Motor neuron (in vitro differentiated cells): ENCODE data around the gene CTRB1. TPM values are rescaled to one million over a fixed set of nuclear protein-coding genes. Genes with fewer than 3 reads are reported as not detected.
A peak's percentile ranks its signal among the peaks of the same experiment; 100 is the strongest.
"Not testable (repeated sequence)": the region's sequence is repeated elsewhere in the genome, so short reads cannot be mapped to it uniquely, and the experiment has no call there.

Source experiments
- ATAC-seq, 8 experiments: fragments of 200-7000 bp; cut with Tn5 transposase; replicated peaks in 6 of 8; 2 replicates each; pipeline ENCODE4 v1.8.0; 2021; ENCODE audit warnings: mild to moderate bottlenecking in 8 of 8, moderate library complexity in 8 of 8
- H3K27ac ChIP-seq, 2 donors: fragments of 250-450 bp; sonication (Bioruptor Pico); 2 replicates each; pipeline ENCODE4 v1.9.0; 2021; ENCODE audit warnings: antibody characterized with exemption in 2 of 2, mild to moderate bottlenecking in 2 of 2, moderate library complexity in 1 of 2
- H3K4me1 ChIP-seq, 2 donors: fragments of 250-450 bp; sonication (Bioruptor Pico); replicated peaks in 1 of 2; 2 replicates each; pipeline ENCODE4 v1.6.1; 2021; ENCODE audit warnings: antibody characterized with exemption in 2 of 2, mild to moderate bottlenecking in 2 of 2, moderate library complexity in 1 of 2
- H3K4me3 ChIP-seq, 5 donors: fragments of 250-450 bp; sonication (Bioruptor Pico); 2 replicates each; pipeline ENCODE4 v1.9.0; 2021; ENCODE audit warnings: antibody characterized with exemption in 5 of 5, mild to moderate bottlenecking in 5 of 5, moderate library complexity in 4 of 5
- WGBS, 10 experiments: fragments of 450-650 bp; shearing (Covaris generic); methylation state at CpG; one replicate each; pipeline ENCODE4 v1.0.0; 2022; 5-methylcytosine and 5-hydroxymethylcytosine counted together
- in situ Hi-C, 9 experiments: fragments of 400-800 bp; cut with MboI; loops; one replicate each; pipeline ENCODE4 v1.15.0; 2021; ENCODE audit warnings: low sequenced_read_pairs in 9 of 9, low pct_unique_long_range_greater_than_20kb in 2 of 9; ENCODE audit not compliant: unreplicated experiment in 9 of 9
- total RNA-seq, 8 experiments: library from RNA; unstranded; fragments of 300-600 nt; gene quantifications; 2 replicates each; pipeline versions ENCODE4 v1.2.3 to v1.2.4, GENCODE V29; 2022

CTRB1 gene
- total RNA-seq, 8 experiments from 2014 or later = 0.11 to 1.5 (median 0.41) TPM

- ATAC-seq = no peak
- Histone ChIP-seq H3K4me1 (no peaks in the 10 kb centered on the region), H3K4me3 (no peak overlapping the region), H3K27ac (no peak overlapping the region)
- WGBS, 10 experiments = 0 to 92% (median 64%) methylated on average over 1 to 9 of the region's 10 CpGs; no CpG with 5 or more reads in 2 of the 10 experiments
- in situ Hi-C loops = loop anchor here in 1 of 9 experiments (25.0 kb wide), 1 partner anchor 1968 kb away; no protein-coding TSS in a partner anchor
Measured at GRCh38 chr16:75193730-75194444, 24.9 kb upstream of the CTRB1 start.

GRCh38 chr16:75195811-75196790 lies 22.7 kb upstream of the CTRB1 start:
- no peak for ATAC-seq
- WGBS, 10 experiments = 53 to 95% (median 81%) methylated on average over 4 to 13 of the region's 24 CpGs; no CpG with 5 or more reads in 1 of the 10 experiments
- in situ Hi-C loops = loop anchor here in 1 of 9 experiments (25.0 kb wide), 1 partner anchor 1966 kb away; no protein-coding TSS in a partner anchor

GRCh38 chr16:75196836-75197235 lies 22.0 kb upstream of the CTRB1 start:
- 63 to 100% (median 93%) methylated on average over 1 to 6 of the region's 9 CpGs; no CpG with 5 or more reads in 5 of the 10 experiments for WGBS, 10 experiments
- no peaks in the 10 kb centered on the region for H3K4me1 ChIP-seq
- in situ Hi-C loops = loop anchor here in 1 of 9 experiments (25.0 kb wide), 1 partner anchor 1965 kb away; no protein-coding TSS in a partner anchor
- no peak for ATAC-seq
- no peak overlapping the region for H3K4me3 ChIP-seq
- H3K27ac ChIP-seq = no peak overlapping the region

More at GRCh38 chr16:75195811-75196790, 22.7 kb upstream of the CTRB1 start:
- no peak overlapping the region for H3K4me3 ChIP-seq
- no peak overlapping the region for H3K27ac ChIP-seq
- no peaks in the 10 kb centered on the region for H3K4me1 ChIP-seq

- WGBS, 10 experiments = 10 to 94% (median 80%) methylated on average over 1 to 9 of the region's 14 CpGs
- no peak overlapping the region for H3K27ac ChIP-seq
- no peak overlapping the region for H3K4me3 ChIP-seq
- H3K4me1 ChIP-seq = no peaks in the 10 kb centered on the region
- peak in 1 of 8 experiments; percentile 40 for ATAC-seq
- in situ Hi-C loops = loop anchor here in 1 of 9 experiments (25.0 kb wide), 1 partner anchor 1965 kb away; no protein-coding TSS in a partner anchor
Measured at GRCh38 chr16:75197522-75198134, 21.2 kb upstream of the CTRB1 start.

- no peaks in the 10 kb centered on the region for H3K4me1 ChIP-seq
- in situ Hi-C loops = loop anchor here in 1 of 9 experiments (25.0 kb wide), 1 partner anchor 1964 kb away; no protein-coding TSS in a partner anchor
- WGBS, 10 experiments = 0 to 100% (median 55%) methylated on average over 1 to 12 of the region's 18 CpGs; no CpG with 5 or more reads in 2 of the 10 experiments
- no peak overlapping the region for H3K4me3 ChIP-seq
- peak in 3 of 8 experiments; percentile 46 to 73 (median 54) for ATAC-seq
- no peak overlapping the region for H3K27ac ChIP-seq
Measured at GRCh38 chr16:75198135-75198600, 20.6 kb upstream of the CTRB1 start.

GRCh38 chr16:75202069-75202590 lies 16.7 kb upstream of the CTRB1 start:
- peak in 3 of 8 experiments; percentile 14 to 34 (median 28) for ATAC-seq
- in situ Hi-C loops = loop anchor here in 6 of 9 experiments (25.0 kb wide), 3 partner anchors 185 to 1960 kb away; no protein-coding TSS in a partner anchor
- Histone ChIP-seq H3K27ac (no peak overlapping the region), H3K4me3 (no peak overlapping the region), H3K4me1 (peaks cover 0 to 7% of the 10 kb centered on the region in 2 donors)
- 50 to 100% (median 92%) methylated on average over 1 to 12 of the region's 13 CpGs for WGBS, 10 experiments

- WGBS, 10 experiments = 67 to 100% (median 88%) methylated on average over 1 to 6 of the region's 12 CpGs; no CpG with 5 or more reads in 3 of the 10 experiments
- Histone ChIP-seq H3K4me3 (no peak overlapping the region), H3K4me1 (peaks cover 0 to 7% of the 10 kb centered on the region in 2 donors), H3K27ac (no peak overlapping the region)
- no peak for ATAC-seq
- in situ Hi-C loops = loop anchor here in 6 of 9 experiments (25.0 kb wide), 3 partner anchors 184 to 1959 kb away; no protein-coding TSS in a partner anchor
Measured at GRCh38 chr16:75203096-75203495, 15.7 kb upstream of the CTRB1 start.

- in situ Hi-C loops = loop anchor here in 6 of 9 experiments (25.0 kb wide), 3 partner anchors 183 to 1958 kb away; no protein-coding TSS in a partner anchor
Measured at GRCh38 chr16:75203667-75204409, 14.9 kb upstream of the CTRB1 start.

GRCh38 chr16:75204410-75204758 lies 14.4 kb upstream of the CTRB1 start:
- H3K4me1 ChIP-seq = peaks cover 0 to 7% of the 10 kb centered on the region in 2 donors
- H3K27ac ChIP-seq = no peak overlapping the region
- no CpG with 5 or more reads among the region's 6 CpGs for WGBS, 10 experiments
- no peak overlapping the region for H3K4me3 ChIP-seq
- ATAC-seq = peak in 2 of 8 experiments; percentile 18 to 21
- in situ Hi-C loops = loop anchor here in 6 of 9 experiments (25.0 kb wide), 3 partner anchors 183 to 1958 kb away; no protein-coding TSS in a partner anchor

More at GRCh38 chr16:75203667-75204409, 14.9 kb upstream of the CTRB1 start:
- H3K4me3 ChIP-seq = no peak overlapping the region
- H3K4me1 ChIP-seq = peaks cover 0 to 7% of the 10 kb centered on the region in 2 donors
- whole genome bisulfite sequencing, 10 experiments = 20 to 76% (median 70%) methylated on average over 1 to 6 of the region's 13 CpGs; no CpG with 5 or more reads in 4 of the 10 experiments
- no peak for ATAC-seq
- H3K27ac ChIP-seq = no peak overlapping the region

- not testable (repeated sequence) for H3K27ac ChIP-seq, H3K4me1 ChIP-seq, H3K4me3 ChIP-seq
- peak in 1 of 8 experiments; percentile 13 for ATAC-seq
- in situ Hi-C loops = loop anchor here in 6 of 9 experiments (25.0 kb wide), 3 partner anchors 182 to 1957 kb away; no protein-coding TSS in a partner anchor
- WGBS, 10 experiments = no CpG with 5 or more reads among the region's 20 CpGs
Measured at GRCh38 chr16:75204905-75205304, 13.9 kb upstream of the CTRB1 start.

GRCh38 chr16:75205438-75205837 lies 13.3 kb upstream of the CTRB1 start:
- peak in 2 of 8 experiments; percentile 3 to 21 for ATAC-seq
- not testable (repeated sequence) for H3K4me3 ChIP-seq, H3K27ac ChIP-seq, H3K4me1 ChIP-seq
- in situ Hi-C loops = loop anchor here in 6 of 9 experiments (25.0 kb wide), 3 partner anchors 182 to 1957 kb away; no protein-coding TSS in a partner anchor
- WGBS, 10 experiments = no CpG with 5 or more reads among the region's 19 CpGs
